ENCODE results near the gene CPNE5.

DNA sequence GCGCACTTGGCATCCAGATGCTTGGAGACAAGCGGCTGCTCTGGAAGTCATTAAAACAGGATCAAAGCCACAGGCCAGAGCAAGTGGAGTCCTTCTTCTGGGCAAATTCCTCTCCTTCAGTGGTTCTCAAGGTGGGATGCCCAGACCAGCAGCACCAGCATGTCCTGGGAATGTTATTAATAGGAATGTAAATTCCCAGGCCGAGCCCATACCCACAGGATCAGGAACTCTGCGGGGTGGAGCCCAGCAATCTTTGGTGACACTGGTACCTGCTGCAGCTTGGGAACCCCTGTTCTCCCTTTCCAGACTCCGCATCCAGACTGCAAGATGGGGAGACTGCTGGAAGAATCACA lies 44.6 kb downstream of the CPNE5 start:
- TF ChIP-seq, protein P1, sequence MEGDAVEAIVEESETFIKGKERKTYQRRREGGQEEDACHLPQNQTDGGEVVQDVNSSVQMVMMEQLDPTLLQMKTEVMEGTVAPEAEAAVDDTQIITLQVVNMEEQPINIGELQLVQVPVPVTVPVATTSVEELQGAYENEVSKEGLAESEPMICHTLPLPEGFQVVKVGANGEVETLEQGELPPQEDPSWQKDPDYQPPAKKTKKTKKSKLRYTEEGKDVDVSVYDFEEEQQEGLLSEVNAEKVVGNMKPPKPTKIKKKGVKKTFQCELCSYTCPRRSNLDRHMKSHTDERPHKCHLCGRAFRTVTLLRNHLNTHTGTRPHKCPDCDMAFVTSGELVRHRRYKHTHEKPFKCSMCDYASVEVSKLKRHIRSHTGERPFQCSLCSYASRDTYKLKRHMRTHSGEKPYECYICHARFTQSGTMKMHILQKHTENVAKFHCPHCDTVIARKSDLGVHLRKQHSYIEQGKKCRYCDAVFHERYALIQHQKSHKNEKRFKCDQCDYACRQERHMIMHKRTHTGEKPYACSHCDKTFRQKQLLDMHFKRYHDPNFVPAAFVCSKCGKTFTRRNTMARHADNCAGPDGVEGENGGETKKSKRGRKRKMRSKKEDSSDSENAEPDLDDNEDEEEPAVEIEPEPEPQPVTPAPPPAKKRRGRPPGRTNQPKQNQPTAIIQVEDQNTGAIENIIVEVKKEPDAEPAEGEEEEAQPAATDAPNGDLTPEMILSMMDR (IDR thresholded peaks at IDR 0.05): no peak
- TF ChIP-seq POLR2AphosphoS5 (IDR thresholded peaks at IDR 0.05; ENCODE audit: low read depth, low read length) (no peak), REST (IDR thresholded peaks at IDR 0.05; ENCODE audit: insufficient read depth in 1 of 2, low read depth in 2 of 2, low read length in 1 of 2) (no peak)

Measured in Panc1 (cell line).